Esophagus squamous epithelium (tissue), 5 donors: ENCODE data around the gene ZC3H14. TPM values are rescaled to one million over a fixed set of nuclear protein-coding genes. Genes with fewer than 3 reads are reported as not detected.
"Not testable (repeated sequence)": the region's sequence is repeated elsewhere in the genome, so short reads cannot be mapped to it uniquely, and the experiment has no call there.

Experiments
- DNase-seq: peaks from one replicate; lab custom pipeline; 2025; lab: John Stamatoyannopoulos, UW
- H3K27ac ChIP-seq, 4 donors: fragments of 200-600 bp; sonication (generic); one replicate each; pipeline ENCODE4 v1.5.1; 2016 to 2019; ENCODE audit warnings: mild to moderate bottlenecking in 1 of 4
- H3K27me3 ChIP-seq, 4 donors: fragments of 200-600 bp; sonication (generic); 1 replicate in 3 of 4; 2 replicates in 1 of 4; pipeline versions ENCODE4 v1.5.1 to v1.6.0; 2017 to 2021; ENCODE audit warnings: antibody characterized with exemption in 1 of 4
- H3K36me3 ChIP-seq, 3 donors: fragments of 200-600 bp; sonication (generic); one replicate each; pipeline ENCODE4 v1.5.1; 2016 to 2019
- H3K4me1 ChIP-seq, 3 donors: fragments of 200-600 bp; sonication (generic); one replicate each; pipeline ENCODE4 v1.5.1; 2017 to 2019
- H3K4me3 ChIP-seq, 4 donors: fragments of 200-600 bp; sonication (generic); 1 replicate in 3 of 4; 2 replicates in 1 of 4; pipeline ENCODE4 v1.5.1; 2016 to 2019; ENCODE audit warnings: mild to moderate bottlenecking in 2 of 4, moderate library complexity in 1 of 4
- H3K9me3 ChIP-seq, 3 donors: fragments of 200-600 bp; sonication (generic); one replicate each; pipeline ENCODE4 v1.5.1; 2016 to 2019
- POLR2A ChIP-seq, 4 donors: fragments of 450-650 bp; IDR thresholded peaks; one replicate each; pipeline ENCODE4 v1.6.1; 2017; ENCODE audit warnings: antibody characterized with exemption in 4 of 4, mild to moderate bottlenecking in 4 of 4, moderate library complexity in 3 of 4
- WGBS, 2 donors: methylation state at CpG; one replicate each; pipeline ENCODE4 v1.1.5; 2018; 5-methylcytosine and 5-hydroxymethylcytosine counted together
- intact Hi-C: fragments of 100-400 bp; cut with DNase I; formaldehyde crosslinking; loops from one replicate; pipeline ENCODE4 v1.15.0; 2022
- total RNA-seq, 4 donors: library from RNA; depleted of rRNA; stranded (reverse); fragments of >200 nt; gene quantifications; one replicate each; pipeline ENCODE4 v1.1.0, GENCODE V29; 2016
- TF ChIP-seq, protein P1 (sequence below), 6 experiments: fragments of 450-650 bp in 4 of 6; fragments of 200-600 bp in 2 of 6; sonication (generic) in 2 of 6; IDR thresholded peaks; one replicate each; pipeline ENCODE4 v1.5.1; 2016 to 2019; ENCODE audit warnings: antibody characterized with exemption in 6 of 6, mild to moderate bottlenecking in 4 of 6, moderate library complexity in 4 of 6
- donor health status: DM: yes; HTN: yes; CAD: no.

The ZC3H14 gene
- total RNA-seq, 4 donors from 2014 or later: 28.3 to 52.3 (median 36.1) TPM

DNA sequence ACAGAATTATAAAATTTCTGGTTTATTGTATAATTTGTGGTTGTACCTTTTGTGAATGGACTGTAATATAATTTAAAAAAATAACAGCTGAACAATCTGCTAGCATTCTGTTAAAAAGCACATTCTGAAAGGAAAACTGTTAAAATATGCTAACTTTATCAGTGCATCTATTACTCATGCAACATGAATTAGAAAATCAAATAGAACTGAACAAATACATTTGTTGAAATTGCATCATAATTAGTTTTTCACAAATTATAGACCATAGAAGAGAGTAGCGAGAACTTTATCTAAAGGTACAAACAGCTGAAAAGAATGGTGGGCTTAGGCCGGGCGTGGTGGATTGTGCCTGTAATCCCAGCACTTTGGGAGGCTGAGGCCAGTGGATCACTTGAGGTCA lies 41.0 kb upstream of the ZC3H14 start:
- WGBS, 2 donors: 55 to 62% methylated on average over 3 of the region's 3 CpGs
- TF ChIP-seq, protein P1, sequence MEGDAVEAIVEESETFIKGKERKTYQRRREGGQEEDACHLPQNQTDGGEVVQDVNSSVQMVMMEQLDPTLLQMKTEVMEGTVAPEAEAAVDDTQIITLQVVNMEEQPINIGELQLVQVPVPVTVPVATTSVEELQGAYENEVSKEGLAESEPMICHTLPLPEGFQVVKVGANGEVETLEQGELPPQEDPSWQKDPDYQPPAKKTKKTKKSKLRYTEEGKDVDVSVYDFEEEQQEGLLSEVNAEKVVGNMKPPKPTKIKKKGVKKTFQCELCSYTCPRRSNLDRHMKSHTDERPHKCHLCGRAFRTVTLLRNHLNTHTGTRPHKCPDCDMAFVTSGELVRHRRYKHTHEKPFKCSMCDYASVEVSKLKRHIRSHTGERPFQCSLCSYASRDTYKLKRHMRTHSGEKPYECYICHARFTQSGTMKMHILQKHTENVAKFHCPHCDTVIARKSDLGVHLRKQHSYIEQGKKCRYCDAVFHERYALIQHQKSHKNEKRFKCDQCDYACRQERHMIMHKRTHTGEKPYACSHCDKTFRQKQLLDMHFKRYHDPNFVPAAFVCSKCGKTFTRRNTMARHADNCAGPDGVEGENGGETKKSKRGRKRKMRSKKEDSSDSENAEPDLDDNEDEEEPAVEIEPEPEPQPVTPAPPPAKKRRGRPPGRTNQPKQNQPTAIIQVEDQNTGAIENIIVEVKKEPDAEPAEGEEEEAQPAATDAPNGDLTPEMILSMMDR (IDR thresholded peaks at IDR 0.05): no peak
- no peak for TF ChIP-seq POLR2A (IDR thresholded peaks at IDR 0.05)
- Histone ChIP-seq H3K4me3 (no peak overlapping the region), H3K27ac (no peak overlapping the region), H3K27me3 (no peaks in the 10 kb centered on the region), H3K4me1 (peaks cover 0 to 6% (median 0%) of the 10 kb centered on the region in 3 donors), H3K9me3 (no peaks in the 10 kb centered on the region), H3K36me3 (no peaks in the 10 kb centered on the region)
- DNase-seq: no peak
- intact Hi-C loops: no loop called here

DNA sequence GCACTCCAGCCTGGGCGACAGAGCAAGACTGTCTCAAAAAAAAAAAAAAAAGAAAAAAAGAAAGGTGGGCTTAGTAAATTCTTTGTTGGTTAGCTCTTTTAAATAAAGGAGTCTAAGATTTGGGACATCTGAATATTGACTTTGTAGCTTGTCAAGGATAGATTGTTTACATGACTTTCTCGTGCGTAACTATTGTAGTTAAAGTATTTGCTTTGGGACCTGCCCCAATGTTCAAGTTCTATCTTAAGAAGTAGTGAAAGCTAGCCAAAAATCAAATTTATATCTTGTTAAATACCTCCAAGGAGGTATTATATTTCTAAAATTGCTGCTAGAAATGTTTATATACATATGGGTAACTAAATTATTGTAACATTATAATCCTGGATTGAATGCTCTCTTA lies 40.4 kb upstream of the ZC3H14 start:
- no peaks in the 10 kb centered on the region for H3K36me3 ChIP-seq
- intact Hi-C loops: no loop called here
- no peaks in the 10 kb centered on the region for H3K27me3 ChIP-seq
- no peak for DNase-seq
- TF ChIP-seq, protein P1 (IDR thresholded peaks at IDR 0.05): no peak
- TF ChIP-seq POLR2A (IDR thresholded peaks at IDR 0.05): no peak
- H3K9me3 ChIP-seq: no peaks in the 10 kb centered on the region
- H3K4me1 ChIP-seq: peaks cover 0 to 6% (median 0%) of the 10 kb centered on the region in 3 donors
- H3K27ac ChIP-seq: no peak overlapping the region
- no peak overlapping the region for H3K4me3 ChIP-seq
- WGBS, 2 donors: 85% methylated on average over 2 to 3 of the region's 3 CpGs

DNA sequence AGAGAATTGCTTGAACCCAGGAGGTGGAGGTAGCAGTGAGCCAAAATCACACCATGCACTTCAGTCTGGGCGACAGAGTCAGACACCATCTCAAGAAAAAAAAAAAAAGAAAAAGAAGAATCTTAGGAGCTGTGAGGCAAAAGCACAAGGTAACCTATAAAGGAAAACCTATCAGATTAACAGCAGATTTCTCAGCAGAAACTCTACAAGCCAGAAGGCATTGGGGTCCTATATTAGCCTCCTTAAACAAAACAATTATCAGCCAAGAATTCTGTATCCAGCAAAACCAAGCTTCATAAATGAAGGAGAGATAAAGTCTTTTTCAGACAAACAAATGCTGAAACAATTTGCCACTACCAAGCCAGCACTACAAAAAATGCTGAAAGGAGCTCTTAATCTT lies 32.9 kb upstream of the ZC3H14 start:
- H3K4me1 ChIP-seq, H3K27ac ChIP-seq, H3K4me3 ChIP-seq, H3K9me3 ChIP-seq, DNase-seq, intact Hi-C loops, H3K27me3 ChIP-seq: not testable (repeated sequence)
- 82 to 100% methylated on average over 1 of the region's 1 CpG for WGBS, 2 donors
- H3K36me3 ChIP-seq: peaks cover 0 to 39% (median 0%) of the 10 kb centered on the region in 3 donors

- no peak overlapping the region for H3K27ac ChIP-seq
- WGBS, 2 donors: 85 to 92% methylated on average over 6 of the region's 6 CpGs
- H3K4me3 ChIP-seq: no peak overlapping the region
- H3K27me3 ChIP-seq: no peaks in the 10 kb centered on the region
- TF ChIP-seq POLR2A (IDR thresholded peaks at IDR 0.05): no peak
- TF ChIP-seq, protein P1 (IDR thresholded peaks at IDR 0.05): no peak
- intact Hi-C loops: no loop called here
- DNase-seq: no peak
- H3K4me1 ChIP-seq: peaks cover 0 to 7% (median 0%) of the 10 kb centered on the region in 3 donors
- peaks cover 0 to 51% (median 0%) of the 10 kb centered on the region in 3 donors for H3K36me3 ChIP-seq
- H3K9me3 ChIP-seq: peaks cover 0 to 5% (median 4%) of the 10 kb centered on the region in 3 donors
These were observed 29.7 kb upstream of the ZC3H14 start for GRCh38 chr14:88533064-88533602.

- H3K36me3 ChIP-seq: peaks cover 0 to 37% (median 0%) of the 10 kb centered on the region in 3 donors
- peaks cover 0 to 7% (median 0%) of the 10 kb centered on the region in 3 donors for H3K4me1 ChIP-seq
- 55 to 68% methylated on average over 4 of the region's 4 CpGs for whole genome bisulfite sequencing, 2 donors
- DNase-seq: no peak
- TF ChIP-seq, protein P1 (IDR thresholded peaks at IDR 0.05): no peak
- no peak for TF ChIP-seq POLR2A (IDR thresholded peaks at IDR 0.05)
- peaks cover 0 to 4% (median 3%) of the 10 kb centered on the region in 3 donors for H3K9me3 ChIP-seq
- intact Hi-C loops: no loop called here
- no peak overlapping the region for H3K27ac ChIP-seq
- no peaks in the 10 kb centered on the region for H3K27me3 ChIP-seq
- H3K4me3 ChIP-seq: no peak overlapping the region
These were observed 27.7 kb upstream of the ZC3H14 start for GRCh38 chr14:88535149-88535548.
